Epidermal melanocyte (primary cell): ENCODE data around the gene TMEM181.
A peak's percentile ranks its signal among the peaks of the same experiment; 100 is the strongest.
"Not testable (repeated sequence)": the region's sequence is repeated elsewhere in the genome, so short reads cannot be mapped to it uniquely, and the experiment has no call there.

Experiments used
- DNase-seq: peaks from one replicate; pipeline ENCODE4 v3.0.0; 2011; ENCODE audit warnings: low spot score; ENCODE audit not compliant: insufficient read length

TMEM181 gene

DNA sequence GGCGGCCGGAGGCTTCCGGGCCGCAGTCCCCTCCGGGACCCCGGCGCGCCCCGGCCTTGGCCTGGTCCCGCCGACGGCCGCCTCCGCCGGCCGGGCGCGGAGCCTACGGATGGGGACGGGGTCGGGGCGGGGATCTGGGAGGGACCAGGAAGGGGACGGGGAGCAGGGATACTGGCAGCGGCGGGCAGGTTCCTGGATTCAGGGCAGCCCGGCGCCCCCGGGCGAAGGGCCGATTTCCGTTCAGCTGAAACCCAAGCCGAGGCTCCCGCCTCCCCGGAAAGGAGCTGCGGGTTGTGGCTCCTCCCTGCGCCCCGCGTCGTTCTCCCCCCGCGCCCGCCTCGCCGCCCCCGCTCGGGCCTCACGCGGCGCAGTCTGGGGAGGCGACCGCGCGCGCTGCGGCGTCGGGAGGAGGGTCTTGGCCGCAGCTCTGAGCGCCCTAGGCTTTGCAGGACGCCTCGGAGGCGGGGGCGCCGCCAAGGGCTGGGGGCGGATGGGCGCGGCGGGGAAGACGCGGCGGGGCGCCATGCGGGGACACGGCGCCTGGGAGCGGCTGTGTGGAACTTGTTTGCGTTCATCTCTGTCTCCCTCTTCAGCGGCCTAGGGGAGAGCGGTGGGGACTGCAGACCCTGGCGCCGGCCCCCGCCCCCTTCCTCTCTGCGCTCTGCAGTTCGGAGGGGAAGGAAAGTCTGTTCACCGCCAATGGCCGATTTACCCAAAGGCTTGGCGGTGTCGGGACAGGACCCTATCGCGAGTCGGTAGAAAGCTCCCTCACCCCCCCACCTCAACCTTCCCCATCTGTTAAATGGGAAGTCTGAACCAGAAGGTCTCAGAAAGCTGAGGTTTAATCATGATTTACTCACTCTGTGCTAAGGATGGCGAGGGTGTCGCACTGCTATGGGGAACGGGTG is 22.7 kb upstream of the TMEM181 start:
- DNase-seq, result no peak

DNA sequence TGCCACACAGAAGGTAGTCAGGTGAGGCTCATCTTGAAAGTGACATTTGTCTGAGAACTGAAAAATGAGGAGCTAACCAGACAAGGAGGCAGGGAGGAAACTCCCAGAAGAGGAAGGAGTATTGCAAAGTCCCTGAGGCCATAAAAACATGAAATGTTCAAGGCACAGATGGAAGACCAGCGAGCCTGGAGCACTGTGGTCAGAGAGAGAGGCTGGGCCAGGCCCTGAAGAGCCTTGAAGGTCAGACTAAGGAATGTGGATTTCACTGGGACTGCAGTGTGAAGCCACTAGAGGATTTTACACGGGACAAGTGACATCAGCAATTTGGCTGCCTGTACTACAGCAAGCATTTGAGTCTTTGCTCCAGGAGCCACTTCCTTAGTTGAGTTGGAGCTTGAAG is 21.1 kb upstream of the TMEM181 start:
- DNase-seq, result no peak

DNA sequence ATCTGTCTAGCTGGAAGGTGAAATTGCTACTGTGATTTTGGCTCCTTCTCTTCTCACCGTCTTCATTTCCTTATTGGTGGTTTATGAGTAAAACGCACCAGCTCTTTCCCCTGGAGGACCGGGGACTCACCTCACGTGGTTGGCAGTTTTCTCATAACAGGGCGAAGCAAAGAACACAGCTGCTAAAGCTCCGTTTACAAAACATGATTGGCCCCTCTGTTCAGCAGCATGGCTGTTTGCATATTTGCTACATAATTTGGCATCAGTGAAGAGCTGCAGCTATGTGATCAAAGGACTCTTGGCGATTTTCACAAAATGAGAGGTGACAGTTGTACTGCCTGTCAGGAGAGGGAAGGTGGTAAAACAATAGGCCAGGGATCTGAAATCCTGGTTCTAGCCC is 20.5 kb upstream of the TMEM181 start:
- DNase-seq, result no peak

DNA sequence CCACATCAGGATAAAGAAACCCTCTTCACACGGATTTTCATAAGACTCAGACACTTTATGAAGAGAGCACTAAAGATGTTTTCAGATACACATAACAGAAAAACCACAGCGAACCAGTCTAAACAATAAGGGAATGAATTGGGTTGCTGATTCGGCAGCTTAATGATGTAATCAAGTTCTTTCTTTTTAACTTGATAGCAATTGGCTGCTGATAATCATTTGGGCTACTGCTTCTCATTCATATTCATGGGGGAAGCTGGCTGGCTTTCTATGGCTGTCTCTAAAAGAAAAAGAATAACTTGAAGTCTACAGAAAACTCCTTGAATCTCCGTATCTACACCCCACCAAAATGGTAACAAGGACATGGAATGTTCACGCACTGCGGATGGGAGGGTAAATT is 20.0 kb upstream of the TMEM181 start:
- DNase-seq, result no peak

DNA sequence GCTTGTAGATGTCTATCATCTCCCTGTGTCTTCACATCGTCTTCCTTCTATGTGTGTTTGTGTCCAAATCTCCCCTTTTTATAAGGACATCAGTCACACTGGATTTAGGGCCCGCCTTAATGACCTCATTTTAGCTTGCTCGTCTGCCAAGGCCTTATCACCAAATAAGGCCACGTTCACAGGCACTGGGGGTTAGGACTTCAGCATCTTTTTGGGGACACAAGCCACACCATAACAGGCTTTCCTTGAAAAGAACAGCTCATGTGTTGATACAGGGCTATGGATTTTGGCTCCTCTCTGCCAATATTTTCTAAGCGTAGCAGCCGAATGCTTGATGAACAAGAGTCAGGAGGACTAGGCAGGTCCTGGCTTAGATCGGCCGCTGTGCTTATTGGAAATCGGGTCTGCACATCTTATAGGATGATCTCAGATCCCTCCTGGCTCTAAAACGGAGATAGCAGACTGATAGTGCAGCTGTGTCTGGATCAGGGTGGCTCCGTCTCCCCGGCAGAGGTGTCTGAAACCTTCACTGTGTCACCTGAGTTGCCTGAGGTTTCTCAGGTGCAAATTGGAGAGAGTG is 16.2 kb upstream of the TMEM181 start:
- no peak for DNase-seq

DNA sequence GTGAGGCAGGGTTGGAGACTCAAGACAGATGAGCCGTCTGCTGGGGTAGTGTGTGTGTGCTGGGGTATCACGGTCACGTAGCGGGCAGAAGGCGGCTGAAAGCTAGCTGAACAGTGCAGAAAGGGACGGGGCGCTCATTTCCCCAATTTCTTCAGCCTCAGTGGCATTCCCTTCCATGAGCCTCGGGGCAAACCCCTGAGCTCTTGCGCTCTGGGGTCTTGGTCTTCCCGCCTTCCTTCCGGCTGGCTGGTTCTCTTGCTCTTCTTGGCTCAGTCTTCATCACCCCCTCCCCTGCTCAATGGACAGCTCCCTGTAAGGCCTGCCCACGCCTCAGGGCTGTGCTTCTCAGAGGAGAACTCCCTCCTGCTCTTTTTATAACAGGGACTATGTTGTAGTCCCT is 15.5 kb upstream of the TMEM181 start:
- no peak for DNase-seq

DNA sequence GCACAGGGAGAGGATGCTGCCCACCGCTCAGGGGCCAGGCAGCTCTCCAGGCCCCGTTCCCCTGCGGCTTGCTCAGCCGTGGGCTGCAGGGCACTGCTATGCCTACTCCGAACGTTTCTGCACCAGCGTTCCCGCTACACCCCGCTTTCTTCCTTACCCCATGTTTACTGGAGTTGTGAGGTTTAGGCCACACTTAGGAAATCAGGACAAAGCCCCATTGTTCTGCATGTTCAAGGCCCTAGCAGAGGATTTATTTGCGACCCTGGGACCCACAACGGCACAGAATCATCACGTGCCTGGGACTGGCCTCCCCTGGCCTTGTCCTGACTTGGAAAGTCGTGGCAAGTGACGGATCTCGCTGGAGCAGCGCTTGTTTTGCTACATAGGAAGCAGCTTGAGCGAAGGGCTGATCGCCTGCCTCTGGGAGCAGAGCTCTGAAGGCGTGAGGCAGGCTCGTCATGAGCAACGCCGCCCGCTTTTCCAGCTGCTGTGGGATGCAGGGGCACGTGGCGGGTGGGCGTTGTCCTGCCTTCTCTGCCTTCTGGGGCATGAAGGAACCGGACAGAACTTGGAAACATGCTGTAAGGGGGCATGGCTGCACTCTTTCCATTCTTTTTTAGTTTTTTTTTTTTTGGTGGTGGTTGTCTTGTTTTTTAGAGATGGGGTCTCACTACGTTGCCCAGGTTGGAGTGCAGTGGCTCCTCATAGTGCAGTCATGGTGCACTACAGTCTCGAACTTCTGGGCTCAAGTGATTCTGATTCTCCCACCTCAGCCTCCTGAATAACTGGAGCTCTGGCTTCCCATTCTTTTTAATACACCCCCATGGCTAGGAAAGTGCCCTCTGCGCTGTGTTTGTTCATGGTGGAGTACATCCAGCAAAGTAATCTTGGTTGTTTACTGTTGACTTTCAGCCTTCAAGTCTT is 14.6 kb upstream of the TMEM181 start:
- DNase-seq, result no peak

DNA sequence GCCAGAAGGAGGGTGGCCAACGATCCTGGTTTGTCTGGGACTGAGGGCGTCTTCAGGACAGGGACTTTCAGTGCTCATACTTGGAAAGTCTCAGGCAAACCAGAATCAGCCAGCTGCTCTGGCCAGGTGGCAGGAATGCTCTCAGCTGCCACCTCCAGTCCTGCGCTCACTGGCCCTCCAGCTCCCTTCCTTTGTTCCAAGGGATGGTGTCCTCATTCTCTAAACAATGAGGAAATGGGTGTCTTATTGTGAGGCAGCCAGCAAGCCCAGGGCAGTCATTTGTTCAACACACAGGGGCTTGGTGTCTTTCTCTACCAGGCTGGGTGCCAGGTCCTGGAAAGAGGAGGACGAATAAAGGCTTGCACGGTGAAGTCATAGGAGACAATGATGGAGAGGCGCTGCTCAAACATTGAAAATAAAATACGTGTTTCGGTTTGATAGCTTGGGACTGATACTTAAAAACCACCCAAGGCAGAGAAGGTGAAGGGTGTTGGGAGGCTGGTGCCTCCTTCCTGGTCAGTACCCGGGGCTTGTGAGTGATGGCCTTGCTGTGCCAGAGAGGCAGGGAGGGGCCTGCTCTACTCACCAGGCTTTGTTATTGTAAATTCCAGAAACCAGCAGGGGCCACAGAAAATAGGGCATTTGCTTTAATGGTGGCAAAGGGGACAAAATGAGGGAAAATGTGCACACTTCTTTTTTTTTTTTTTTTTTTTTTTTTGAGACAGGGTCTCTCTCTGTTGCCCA is 11.3 kb upstream of the TMEM181 start:
- DNase-seq, result no peak

DNA sequence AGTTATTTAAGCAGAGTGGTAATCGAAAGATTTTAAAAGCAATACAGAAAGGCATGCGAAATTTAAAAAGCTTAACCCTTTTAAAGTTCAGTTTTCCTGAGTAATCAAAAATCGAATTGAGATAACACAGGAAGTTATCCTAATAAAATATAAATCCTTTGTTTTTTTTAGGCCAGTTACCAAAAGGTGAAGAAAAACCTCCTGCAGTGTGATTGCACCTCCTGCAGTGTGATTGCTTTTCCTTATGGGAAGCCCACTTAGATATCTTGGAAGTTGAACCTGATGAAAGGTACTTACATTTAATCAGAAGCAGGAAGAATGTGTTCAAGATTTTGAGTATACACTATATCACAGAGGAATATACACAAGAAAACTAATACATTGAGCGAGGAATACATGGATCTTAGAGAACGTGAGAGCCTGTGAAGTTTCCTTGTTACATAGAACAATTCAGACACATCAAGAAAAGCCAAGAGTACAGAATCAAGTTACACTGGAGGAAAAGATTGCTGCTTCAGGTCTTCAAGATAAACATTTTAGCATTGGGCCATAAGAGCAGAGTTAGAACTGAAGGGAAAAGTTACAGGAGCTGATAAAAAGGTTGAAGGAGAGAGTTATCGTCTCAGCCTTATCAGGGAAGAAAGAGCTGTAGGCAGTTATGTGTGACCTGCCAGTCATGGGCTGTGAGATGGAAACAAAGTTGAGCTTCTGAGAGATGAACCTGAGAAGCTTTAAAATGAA is 7.7 kb upstream of the TMEM181 start:
- no peak for DNase-seq

DNA sequence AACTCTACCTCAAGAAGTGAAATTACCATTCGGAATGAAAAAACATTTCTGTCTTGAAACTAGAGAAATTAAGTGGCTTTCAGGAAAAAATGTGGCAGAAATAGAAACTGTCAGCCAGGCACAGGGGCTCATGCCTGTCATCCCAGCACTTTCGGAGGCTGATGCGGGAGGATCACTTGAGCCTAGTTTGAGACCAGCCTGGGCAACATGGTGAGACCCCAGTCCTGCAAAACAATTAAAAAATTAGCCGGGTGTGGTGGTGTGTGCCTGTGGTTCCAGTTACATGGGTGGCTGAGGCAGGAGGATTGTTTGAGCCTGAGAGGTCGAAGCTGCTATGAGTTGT is 7.1 kb upstream of the TMEM181 start:
- no peak for DNase-seq

DNA sequence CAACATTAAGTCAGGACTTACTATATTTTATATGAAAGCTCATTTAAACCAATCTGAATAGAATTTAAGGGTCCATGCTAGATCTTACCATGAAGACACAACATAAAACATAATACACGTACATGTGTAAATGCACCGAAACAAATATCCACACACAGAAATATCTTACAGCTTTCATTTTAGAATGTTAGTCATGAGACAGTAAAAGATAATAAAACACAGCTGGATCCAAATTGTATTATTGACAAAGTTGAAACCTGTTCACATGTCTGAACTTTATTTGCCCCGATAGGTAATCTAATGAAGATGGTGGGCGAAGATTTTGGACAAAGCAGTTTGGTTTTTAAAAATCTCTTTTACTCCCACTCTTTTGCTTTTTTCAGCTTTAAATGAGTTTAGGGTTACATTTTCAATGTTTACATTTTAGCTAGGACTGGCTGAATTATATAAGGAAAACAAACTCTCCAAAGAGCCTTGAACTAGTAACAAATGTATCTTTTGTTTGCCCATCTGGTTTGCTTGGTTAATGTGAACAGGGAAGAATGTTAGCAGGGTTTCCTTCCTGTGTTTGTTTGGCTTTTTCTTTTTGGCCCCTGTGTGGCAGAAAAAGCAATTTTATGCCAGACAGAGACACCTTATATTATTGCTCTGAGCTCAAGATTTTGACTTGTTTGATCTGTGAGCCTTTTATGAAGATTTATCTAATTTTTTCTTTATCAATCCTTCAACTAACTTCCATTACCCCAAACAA is 5.1 kb upstream of the TMEM181 start:
- DNase-seq, result no peak

DNA sequence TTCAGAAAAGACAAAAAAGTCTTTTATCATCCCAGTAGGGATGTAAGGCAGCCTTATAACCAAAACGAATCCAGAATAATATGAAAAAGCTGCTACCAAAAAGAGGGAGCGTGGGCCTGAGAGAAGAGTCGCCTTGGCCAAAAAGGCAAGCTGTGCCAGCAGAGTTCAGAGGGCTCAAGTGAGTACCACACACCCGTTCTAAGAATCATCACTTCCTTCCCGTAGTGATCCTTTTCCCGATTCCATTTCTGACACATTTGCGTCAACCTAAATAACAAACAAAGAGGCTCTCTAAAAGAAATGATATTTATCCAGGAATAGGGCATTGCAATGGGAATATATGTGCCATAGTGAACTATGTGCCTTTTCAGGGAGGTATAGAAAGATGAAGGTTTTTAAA is 3.8 kb upstream of the TMEM181 start:
- peak; percentile 48 for DNase-seq

DNA sequence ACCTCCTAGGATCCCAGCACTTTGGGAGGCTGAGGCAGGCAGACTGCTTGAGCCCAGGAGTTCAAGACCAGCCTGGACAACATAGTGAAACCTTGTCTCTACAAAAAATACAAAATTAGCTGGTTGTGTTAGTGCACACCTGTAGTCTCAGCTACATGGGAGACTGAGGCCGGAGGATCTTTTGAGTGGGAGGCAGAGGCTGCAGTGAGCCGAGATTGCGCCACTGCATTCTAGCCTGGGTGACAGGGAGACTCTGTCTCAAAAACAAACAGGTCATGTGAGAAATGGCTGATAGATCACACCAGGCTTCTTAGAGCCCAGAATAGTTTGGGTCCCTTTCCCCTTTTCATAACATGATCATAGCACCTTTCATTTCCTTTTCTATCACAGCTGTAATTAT is 2.8 kb upstream of the TMEM181 start:
- not testable (repeated sequence) for DNase-seq

DNA sequence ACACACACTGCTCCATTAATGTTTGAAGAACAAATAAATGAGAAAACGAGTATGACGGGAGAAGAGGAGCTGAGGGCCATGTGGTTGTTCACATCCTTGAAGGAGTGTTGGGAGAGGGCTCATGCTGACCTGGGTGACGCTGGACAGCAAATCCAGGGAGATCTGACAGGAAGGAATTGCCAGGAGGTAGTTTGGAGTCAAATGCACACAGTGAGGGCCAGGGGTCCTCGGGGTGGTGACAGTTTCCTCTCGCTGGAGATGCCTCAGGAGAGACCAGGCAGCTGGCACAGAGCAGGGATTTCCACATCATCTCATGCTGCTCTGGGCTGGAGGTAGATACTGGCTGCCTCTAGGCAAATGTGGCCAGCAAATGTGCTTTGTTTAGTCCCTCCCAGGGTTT is 2.0 kb upstream of the TMEM181 start:
- DNase-seq, result no peak

DNA sequence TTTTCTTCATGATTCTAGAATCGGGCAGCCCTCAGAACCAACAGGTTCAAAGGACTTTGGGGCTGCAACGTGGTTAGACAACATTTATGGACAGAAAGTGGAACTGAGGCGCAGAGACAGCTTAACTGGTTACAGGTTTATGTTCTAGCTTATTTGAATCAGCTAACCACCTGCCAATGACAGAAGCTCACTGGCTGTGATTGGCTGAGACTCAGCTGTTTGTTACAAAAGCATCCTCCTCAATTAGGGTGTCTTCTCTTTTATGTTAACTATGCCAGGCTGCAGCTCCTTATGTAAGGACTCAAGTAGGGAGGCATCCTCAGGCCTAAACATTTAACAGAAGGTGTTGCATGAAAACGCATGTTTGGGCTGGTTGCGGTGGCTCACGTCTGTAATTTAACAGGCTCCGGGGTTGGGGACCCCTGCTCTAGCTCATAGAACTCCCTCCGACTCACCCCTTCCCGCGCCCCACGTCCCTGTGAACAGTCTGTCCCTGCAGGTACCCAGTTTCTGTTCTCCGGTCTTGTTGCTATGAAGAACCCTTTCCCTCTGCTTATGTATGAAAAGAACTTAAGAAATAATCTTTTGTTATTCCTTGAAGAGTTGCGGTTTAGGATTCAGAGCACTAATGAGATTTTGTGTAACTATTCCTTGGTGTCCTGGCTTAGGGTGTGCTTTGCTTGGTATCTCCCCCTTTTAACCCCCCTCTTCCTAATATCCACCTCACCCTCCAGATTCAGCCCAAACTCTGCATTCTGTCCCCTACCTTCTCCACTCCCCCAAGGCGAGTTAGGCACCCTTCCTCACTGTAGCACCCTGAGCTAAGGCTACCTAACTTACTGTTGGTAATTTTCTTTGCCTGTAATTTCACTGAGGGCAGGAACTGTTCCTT is 1.2 kb upstream of the TMEM181 start:
- no peak for DNase-seq

DNA sequence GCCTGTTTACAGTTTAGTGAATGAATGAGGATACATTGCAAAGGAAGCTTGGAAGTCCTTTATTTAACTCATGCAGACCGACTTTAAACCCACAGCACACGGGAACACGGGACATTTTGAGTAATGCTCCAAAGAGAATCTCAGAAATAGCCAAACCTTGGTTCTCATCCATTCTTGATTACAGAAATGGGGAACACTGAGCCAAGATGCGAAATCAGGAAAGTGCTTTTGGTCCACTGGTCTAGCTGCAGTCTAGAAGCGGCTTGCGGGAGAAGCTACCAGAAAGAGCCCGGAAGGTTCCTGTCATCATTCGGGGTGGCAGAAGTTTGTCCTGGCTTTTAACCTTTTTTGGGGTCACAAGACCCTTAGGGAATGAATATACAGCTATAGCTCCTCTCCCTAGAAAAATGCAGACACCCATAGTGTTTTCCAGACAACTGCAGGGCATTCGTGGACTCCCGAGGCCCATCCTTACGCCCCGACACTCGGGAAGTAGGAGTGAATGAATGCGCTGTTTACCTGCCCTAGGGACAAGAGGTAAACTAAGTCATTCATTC is 475 bp upstream of the TMEM181 start:
- DNase-seq, result no peak

DNA sequence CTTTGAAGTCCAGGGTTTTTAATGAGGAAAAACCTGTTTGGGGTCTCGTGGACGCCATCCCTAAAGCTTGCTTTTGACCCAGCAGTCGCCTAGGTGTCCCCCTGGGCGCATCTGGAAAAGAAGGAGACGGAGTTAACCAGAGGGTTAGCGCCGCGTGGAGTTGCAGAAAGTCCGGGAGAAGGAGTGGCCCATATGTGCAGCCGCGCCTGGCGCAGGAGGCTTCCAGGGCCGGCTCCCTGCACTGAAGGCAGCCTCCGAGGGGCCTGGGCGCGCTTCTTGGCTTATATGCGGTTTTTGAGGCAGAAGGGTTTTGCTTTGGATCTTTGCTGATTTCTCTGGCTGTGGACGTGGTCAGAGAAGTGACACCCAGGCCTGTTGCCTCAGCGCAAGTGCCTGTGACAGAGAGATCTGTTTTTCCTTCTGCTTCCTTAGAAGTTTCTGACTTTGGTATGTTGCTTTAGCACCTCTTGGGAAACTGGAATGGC is 987 bp downstream of the TMEM181 start:
- DNase-seq, result no peak

DNA sequence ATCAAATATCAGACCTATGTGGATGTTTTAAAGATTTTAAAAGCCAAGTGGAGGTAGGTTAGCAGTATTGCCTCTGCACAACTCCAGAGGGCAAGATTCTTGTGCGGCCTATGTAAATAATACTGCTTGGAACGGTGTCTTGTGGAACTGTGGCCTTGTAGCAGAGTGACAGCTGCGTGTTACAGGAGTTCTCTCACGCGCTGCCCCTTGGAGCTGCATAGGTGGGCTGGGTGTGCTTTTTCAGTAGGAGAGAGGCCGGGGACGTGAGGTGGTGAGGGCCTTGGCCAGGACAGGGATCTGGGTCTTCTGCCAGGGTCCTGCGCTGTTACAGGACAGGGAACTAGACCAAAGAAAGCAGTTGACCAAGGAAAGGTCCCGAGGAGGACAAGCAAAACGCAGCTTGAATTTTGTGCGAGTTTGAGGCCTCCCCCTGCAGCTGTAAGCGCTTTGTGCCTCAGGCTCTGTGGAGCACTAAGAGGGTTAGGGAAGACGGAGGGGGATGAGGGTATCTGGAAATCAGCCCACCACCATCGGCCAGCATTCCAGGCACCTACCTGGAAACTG is 1.5 kb downstream of the TMEM181 start:
- no peak for DNase-seq
